Measurements from ENCODE around the gene PTPN23. TPM values are rescaled to one million over a fixed set of nuclear protein-coding genes. Genes with fewer than 3 reads are reported as not detected.
"Not testable (repeated sequence)": the region's sequence is repeated elsewhere in the genome, so short reads cannot be mapped to it uniquely, and the experiment has no call there.

Gene PTPN23
- total and polyA plus RNA-seq, 7 donors = 7.8 to 26.9 (median 11.4) TPM

DNA sequence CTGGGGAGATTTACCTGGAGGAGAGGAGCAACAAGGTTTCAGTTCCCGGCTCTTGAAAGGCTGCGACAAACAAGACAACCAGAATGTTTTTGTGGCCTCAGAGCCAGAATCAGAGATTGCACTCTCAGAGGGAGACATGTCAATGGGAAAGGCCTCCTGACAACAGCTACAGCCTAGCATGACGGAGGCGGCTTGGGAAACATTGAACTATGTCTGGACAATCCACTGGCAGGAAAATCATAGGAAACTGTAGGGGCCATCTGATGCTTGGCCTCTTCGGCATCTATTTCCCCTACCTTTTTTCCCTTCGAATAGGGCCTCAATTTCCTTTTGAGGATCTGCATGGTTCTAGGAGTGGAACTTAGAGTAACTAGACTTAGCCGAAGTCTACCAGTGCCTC, 13.2 kb upstream of the PTPN23 start:
- Histone ChIP-seq H3K36me3 (no peaks in the 10 kb centered on the region), H3K27ac (no peak overlapping the region), H3K27me3 (peaks cover 0 to 5% (median 0%) of the 10 kb centered on the region in 3 donors), H3K9me3 (no peaks in the 10 kb centered on the region), H3K4me3 (no peak overlapping the region), H3K4me1 (peaks cover 0 to 12% (median 10%) of the 10 kb centered on the region in 4 donors)
- WGBS, 2 donors = 96 to 97% methylated on average over 7 of the region's 7 CpGs
- DNase-seq = no peak
- intact Hi-C loops (cut with DNase I) = no loop called here
- TF ChIP-seq EP300 (IDR thresholded peaks at IDR 0.05) = no peak
- TF ChIP-seq POLR2A (IDR thresholded peaks at IDR 0.05) = no peak
- TF ChIP-seq, protein P1, sequence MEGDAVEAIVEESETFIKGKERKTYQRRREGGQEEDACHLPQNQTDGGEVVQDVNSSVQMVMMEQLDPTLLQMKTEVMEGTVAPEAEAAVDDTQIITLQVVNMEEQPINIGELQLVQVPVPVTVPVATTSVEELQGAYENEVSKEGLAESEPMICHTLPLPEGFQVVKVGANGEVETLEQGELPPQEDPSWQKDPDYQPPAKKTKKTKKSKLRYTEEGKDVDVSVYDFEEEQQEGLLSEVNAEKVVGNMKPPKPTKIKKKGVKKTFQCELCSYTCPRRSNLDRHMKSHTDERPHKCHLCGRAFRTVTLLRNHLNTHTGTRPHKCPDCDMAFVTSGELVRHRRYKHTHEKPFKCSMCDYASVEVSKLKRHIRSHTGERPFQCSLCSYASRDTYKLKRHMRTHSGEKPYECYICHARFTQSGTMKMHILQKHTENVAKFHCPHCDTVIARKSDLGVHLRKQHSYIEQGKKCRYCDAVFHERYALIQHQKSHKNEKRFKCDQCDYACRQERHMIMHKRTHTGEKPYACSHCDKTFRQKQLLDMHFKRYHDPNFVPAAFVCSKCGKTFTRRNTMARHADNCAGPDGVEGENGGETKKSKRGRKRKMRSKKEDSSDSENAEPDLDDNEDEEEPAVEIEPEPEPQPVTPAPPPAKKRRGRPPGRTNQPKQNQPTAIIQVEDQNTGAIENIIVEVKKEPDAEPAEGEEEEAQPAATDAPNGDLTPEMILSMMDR (IDR thresholded peaks at IDR 0.05) = no peak
- no peak for TF ChIP-seq POLR2AphosphoS5 (IDR thresholded peaks at IDR 0.05)

DNA sequence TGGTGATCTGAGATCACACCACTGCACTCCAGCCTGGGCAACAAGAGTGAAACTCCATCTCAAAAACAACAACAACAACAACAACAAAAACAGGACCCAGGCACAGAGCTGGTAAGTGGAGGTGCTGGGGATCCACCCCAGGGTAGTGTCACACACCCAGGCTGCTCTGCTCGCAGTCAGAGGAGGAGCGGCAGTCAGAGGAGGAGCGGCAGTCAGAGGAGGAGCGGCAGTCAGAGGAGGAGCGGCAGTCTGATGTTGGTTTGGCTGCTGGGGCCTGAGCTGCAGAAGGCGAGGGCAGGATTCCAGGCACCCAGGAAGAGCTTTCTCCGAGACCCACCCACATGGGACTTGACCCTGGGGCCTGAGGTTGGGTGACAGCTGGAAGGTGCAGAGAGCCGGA, 10.8 kb upstream of the PTPN23 start:
- peaks cover 0 to 12% (median 10%) of the 10 kb centered on the region in 4 donors for H3K4me1 ChIP-seq
- DNase-seq; H3K4me3 ChIP-seq; H3K9me3 ChIP-seq; intact Hi-C loops (cut with DNase I); H3K36me3 ChIP-seq; H3K27me3 ChIP-seq; H3K27ac ChIP-seq: not testable (repeated sequence)
- 81 to 90% methylated on average over 8 of the region's 8 CpGs for whole genome bisulfite sequencing, 2 donors

DNA sequence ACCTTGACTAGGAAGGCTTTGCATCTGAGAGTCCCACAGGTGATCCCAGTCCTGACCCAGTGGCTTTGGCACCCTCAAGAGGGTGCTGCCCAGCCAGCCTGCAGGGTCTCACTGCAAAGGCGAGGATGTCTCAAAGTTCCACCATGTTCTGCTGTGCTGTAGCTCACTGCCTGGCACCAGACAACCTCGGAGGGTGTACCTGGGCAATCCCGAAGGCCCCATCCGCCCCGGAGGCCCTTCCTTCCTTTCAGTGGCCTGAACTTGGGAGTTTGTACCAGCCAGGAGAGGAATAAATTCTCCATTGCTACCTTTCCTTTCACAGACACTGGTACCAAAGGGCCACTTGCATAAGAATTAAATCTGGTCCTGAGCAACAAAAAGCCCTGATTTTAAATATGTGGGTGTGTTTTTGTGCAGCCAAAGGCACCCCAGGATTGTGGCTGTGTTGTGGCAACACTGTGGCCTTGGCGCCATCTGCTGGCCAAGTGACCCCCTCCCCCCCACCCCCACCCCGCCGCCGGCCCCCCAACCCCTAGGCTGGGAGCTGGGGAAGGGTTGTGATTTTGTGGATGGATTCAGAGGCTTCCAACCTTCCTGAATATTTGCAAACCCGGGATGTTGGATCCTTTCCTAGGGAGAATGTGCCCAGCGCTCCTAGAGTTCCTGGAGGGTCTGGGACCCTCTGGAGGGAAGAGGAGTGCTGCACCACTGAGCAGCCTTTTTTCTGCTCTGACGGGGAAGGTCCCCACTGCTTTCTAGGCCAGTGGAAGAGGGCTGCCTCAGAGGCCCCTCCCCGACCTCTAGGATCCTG, 9.7 kb upstream of the PTPN23 start:
- peaks cover 0 to 5% (median 0%) of the 10 kb centered on the region in 3 donors for H3K27me3 ChIP-seq
- H3K9me3 ChIP-seq = no peaks in the 10 kb centered on the region
- intact Hi-C loops (cut with DNase I) = no loop called here
- no peak overlapping the region for H3K4me3 ChIP-seq
- H3K27ac ChIP-seq = no peak overlapping the region
- DNase-seq = no peak
- 32 to 39% methylated on average over 13 of the region's 13 CpGs for WGBS, 2 donors
- peaks cover 0 to 4% (median 0%) of the 10 kb centered on the region in 4 donors for H3K4me1 ChIP-seq
- TF ChIP-seq POLR2A (IDR thresholded peaks at IDR 0.05) (no peak), EP300 (IDR thresholded peaks at IDR 0.05) (no peak), POLR2AphosphoS5 (IDR thresholded peaks at IDR 0.05) (no peak)
- TF ChIP-seq, protein P1 (IDR thresholded peaks at IDR 0.05) = peak in 1 of 4 experiments; percentile 38
- no peaks in the 10 kb centered on the region for H3K36me3 ChIP-seq

DNA sequence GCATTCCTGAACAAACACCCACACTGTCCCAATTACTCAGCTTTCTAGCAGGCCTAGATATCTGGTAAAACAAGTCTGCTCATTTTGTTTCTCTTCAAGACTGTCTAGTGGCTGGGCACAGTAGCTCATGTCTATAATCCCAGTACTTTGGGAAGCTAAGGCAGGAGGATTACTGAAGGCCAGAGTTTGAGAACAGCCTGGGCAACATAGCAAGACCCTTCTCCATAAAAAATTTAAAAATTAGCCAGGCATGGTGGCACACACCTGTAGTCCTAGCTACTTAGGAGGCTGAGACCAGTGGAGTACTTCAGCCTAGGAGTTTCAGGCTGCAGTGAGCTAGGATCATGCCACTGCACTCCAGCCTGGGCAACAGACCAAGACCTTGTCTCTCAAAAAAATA, 6.2 kb upstream of the PTPN23 start:
- H3K4me1 ChIP-seq = peaks cover 0 to 8% (median 7%) of the 10 kb centered on the region in 4 donors
- TF ChIP-seq EP300 (IDR thresholded peaks at IDR 0.05) (no peak), POLR2AphosphoS5 (IDR thresholded peaks at IDR 0.05) (no peak), POLR2A (IDR thresholded peaks at IDR 0.05) (no peak)
- TF ChIP-seq, protein P1 (IDR thresholded peaks at IDR 0.05) = no peak
- intact Hi-C loops (cut with DNase I) = no loop called here

DNA sequence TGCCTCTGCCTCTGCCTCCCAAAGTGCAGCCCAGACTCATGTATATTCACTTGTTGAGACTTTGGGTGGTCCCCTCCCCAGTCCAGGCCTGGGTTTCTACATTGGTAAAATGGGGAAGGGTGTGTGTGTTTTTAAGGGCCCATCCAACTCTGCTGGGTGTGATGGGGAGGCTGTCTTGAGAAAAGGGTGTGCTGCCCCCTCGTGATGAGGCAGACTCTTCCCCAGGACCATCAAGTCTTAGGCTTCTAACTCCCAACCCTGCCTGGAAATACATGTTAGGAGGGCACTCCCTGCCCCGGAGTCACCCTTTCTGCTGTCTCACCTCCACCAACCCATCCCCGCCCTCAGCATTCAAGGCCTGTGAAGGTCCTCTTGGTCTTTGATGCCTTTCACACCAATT, 4.4 kb upstream of the PTPN23 start:
- peaks cover 0 to 15% (median 13%) of the 10 kb centered on the region in 4 donors for H3K4me1 ChIP-seq
- TF ChIP-seq EP300 (IDR thresholded peaks at IDR 0.05) (no peak), POLR2A (IDR thresholded peaks at IDR 0.05) (no peak), POLR2AphosphoS5 (IDR thresholded peaks at IDR 0.05) (no peak)
- TF ChIP-seq, protein P1 (IDR thresholded peaks at IDR 0.05) = no peak
- intact Hi-C loops (cut with DNase I) = no loop called here

More for the DNA sequence above, 6.2 kb upstream of the PTPN23 start:
- H3K27me3 ChIP-seq = peaks cover 0 to 5% (median 0%) of the 10 kb centered on the region in 3 donors
- no peak overlapping the region for H3K27ac ChIP-seq
- H3K4me3 ChIP-seq = no peak overlapping the region
- no peaks in the 10 kb centered on the region for H3K36me3 ChIP-seq
- no peaks in the 10 kb centered on the region for H3K9me3 ChIP-seq
- no peak for DNase-seq

More for the DNA sequence above, 4.4 kb upstream of the PTPN23 start:
- H3K4me3 ChIP-seq = no peak overlapping the region
- WGBS, 2 donors = 83 to 89% methylated on average over 3 of the region's 3 CpGs
- peaks cover 0 to 3% (median 0%) of the 10 kb centered on the region in 3 donors for H3K27me3 ChIP-seq
- no peaks in the 10 kb centered on the region for H3K9me3 ChIP-seq
- H3K27ac ChIP-seq = no peak overlapping the region
- no peaks in the 10 kb centered on the region for H3K36me3 ChIP-seq
- DNase-seq = no peak
